GM15510 (cell line): ENCODE data around the gene KATNBL1.

Experiments used
- POLR2A ChIP-seq: IDR thresholded peaks from 3 replicates; pipeline ENCODE4 v1.6.1; 2011; ENCODE audit warnings: borderline replicate concordance; ENCODE audit not compliant: insufficient read length; ENCODE audit errors: extremely low read depth

Gene KATNBL1

GRCh38 chr15:34102175-34102925 is 107.5 kb downstream of the KATNBL1 start:
- TF ChIP-seq POLR2A = no peak

- TF ChIP-seq POLR2A = peak; percentile 92
Measured at GRCh38 chr15:34101366-34102174, 108.3 kb downstream of the KATNBL1 start, which contains the start of the genes EMC7 and PGBD4. TSS of gene EMC7 (minus strand) at chr15:34101862. CDS start at chr15:34101839, 23 bp downstream. TSS of gene PGBD4 (plus strand) at chr15:34102083. CDS start at chr15:34102532, 449 bp downstream.

GRCh38 chr15:34099914-34100313 is 110.0 kb downstream of the KATNBL1 start:
- TF ChIP-seq POLR2A = no peak
